Right lobe of liver (tissue), 6 donors: ENCODE results near the gene DYRK1A. TPM values are rescaled to one million over a fixed set of nuclear protein-coding genes. Genes with fewer than 3 reads are reported as not detected.
A peak's percentile ranks its signal among the peaks of the same experiment; 100 is the strongest.

ENCODE experiments used
- ATAC-seq, 4 donors: fragments of 200-7000 bp; cut with Tn5 transposase; one replicate each; pipeline ENCODE4 v1.9.1; 2020; ENCODE audit warnings: mild to moderate bottlenecking in 4 of 4, moderate library complexity in 4 of 4
- DNase-seq, 3 donors: peaks; one replicate each; pipeline ENCODE4 v3.0.0-alpha.2; 2020
- H3K27ac ChIP-seq, 3 donors: fragments of 200-600 bp; one replicate each; pipeline ENCODE4 v1.8.0; 2022
- H3K27me3 ChIP-seq, 2 donors: fragments of 200-600 bp; one replicate each; pipeline ENCODE4 v1.8.0; 2022
- H3K36me3 ChIP-seq, 4 donors: fragments of 200-600 bp; sonication (generic) in 1 of 4; one replicate each; pipeline versions ENCODE4 v1.5.1 to v1.8.0; 2017 to 2022; ENCODE audit warnings: control low read depth in 1 of 4
- H3K4me1 ChIP-seq, 4 donors: fragments of 200-600 bp; sonication (generic) in 1 of 4; one replicate each; pipeline versions ENCODE4 v1.5.1 to v1.8.0; 2017 to 2022; ENCODE audit warnings: control low read depth in 1 of 4
- H3K4me3 ChIP-seq, 3 donors: fragments of 200-600 bp; one replicate each; pipeline ENCODE4 v1.8.0; 2022
- H3K9me3 ChIP-seq, 4 donors: fragments of 200-600 bp; sonication (generic) in 1 of 4; one replicate each; pipeline versions ENCODE4 v1.5.1 to v1.8.0; 2017 to 2022; ENCODE audit warnings: control low read depth in 1 of 4
- POLR2A ChIP-seq: fragments of 450-650 bp; IDR thresholded peaks from one replicate; pipeline ENCODE4 v1.6.1; 2017; ENCODE audit warnings: antibody characterized with exemption, mild to moderate bottlenecking
- WGBS: methylation state at CpG from one replicate; pipeline ENCODE4 v1.1.6; 2018; ENCODE audit warnings: low coverage, low lambda C conversion rate; ENCODE audit not compliant: insufficient coverage; ENCODE audit errors: missing lambda C conversion rate; 5-methylcytosine and 5-hydroxymethylcytosine counted together
- intact Hi-C, 2 donors: fragments of 100-400 bp; cut with DNase I; formaldehyde crosslinking; loops; one replicate each; pipeline versions ENCODE4 v1.11.2 to v1.14.1; 2022
- total RNA-seq, 6 experiments: library from RNA; depleted of rRNA in 2 of 6; stranded (reverse); fragments of >200 nt in 2 of 6; fragmentation: NEBNext Ultra II Directional in 3 of 6; extraction: Animal tissue kit (Norgen Biotek cat#: 25700) in 3 of 6; gene quantifications; one replicate each; pipeline versions ENCODE4 v1.1.0 to v1.2.4, GENCODE V29; 2016 to 2023
- TF ChIP-seq, protein P1 (sequence below), 4 donors: fragments of 200-600 bp in 3 of 4; fragments of 450-650 bp in 1 of 4; IDR thresholded peaks; one replicate each; pipeline versions ENCODE4 v1.5.1 to v1.8.0; 2016 to 2022; ENCODE audit warnings: antibody characterized with exemption in 4 of 4, mild to moderate bottlenecking in 2 of 4
- donor health status: DM: no; HTN: yes; CAD: no.
- donor health status: DM: no; HTN: no; CAD: no.
- donor health status: DM: no; HTN: no; CAD: no.
- donor health status: DM: no; HTN: yes; CAD: no.
- donor health status: DM: no; HTN: yes; CAD: no.

Gene DYRK1A
- total RNA-seq, 6 experiments from 2014 or later, result 20.6 to 32.5 (median 25.7) TPM

DNA sequence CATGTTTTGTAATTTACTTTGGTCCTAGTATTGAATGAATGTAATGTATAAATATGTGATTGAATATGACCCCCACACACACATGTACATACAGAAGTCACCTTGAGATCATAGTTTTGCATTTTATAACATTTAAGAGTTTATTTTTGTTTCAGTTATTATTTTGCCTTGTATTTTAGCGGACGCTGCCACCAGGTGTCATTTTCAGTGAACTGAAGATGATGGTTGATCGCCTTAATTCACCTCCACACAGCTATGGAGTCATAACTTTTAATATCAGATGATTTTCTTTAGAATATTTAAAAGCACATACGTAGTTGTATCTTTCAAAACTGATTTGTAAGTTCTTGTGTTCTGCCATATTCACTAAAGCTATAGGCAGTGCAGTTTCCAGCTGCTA is 130.4 kb downstream of the DYRK1A start:
- TF ChIP-seq, protein P1, sequence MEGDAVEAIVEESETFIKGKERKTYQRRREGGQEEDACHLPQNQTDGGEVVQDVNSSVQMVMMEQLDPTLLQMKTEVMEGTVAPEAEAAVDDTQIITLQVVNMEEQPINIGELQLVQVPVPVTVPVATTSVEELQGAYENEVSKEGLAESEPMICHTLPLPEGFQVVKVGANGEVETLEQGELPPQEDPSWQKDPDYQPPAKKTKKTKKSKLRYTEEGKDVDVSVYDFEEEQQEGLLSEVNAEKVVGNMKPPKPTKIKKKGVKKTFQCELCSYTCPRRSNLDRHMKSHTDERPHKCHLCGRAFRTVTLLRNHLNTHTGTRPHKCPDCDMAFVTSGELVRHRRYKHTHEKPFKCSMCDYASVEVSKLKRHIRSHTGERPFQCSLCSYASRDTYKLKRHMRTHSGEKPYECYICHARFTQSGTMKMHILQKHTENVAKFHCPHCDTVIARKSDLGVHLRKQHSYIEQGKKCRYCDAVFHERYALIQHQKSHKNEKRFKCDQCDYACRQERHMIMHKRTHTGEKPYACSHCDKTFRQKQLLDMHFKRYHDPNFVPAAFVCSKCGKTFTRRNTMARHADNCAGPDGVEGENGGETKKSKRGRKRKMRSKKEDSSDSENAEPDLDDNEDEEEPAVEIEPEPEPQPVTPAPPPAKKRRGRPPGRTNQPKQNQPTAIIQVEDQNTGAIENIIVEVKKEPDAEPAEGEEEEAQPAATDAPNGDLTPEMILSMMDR (IDR thresholded peaks at IDR 0.05), result peak in 3 of 4 donors; percentile 27 to 36 (median 31)
- no peak for TF ChIP-seq POLR2A
- H3K36me3 ChIP-seq, result peaks cover 0 to 27% (median 2%) of the 10 kb centered on the region in 4 donors
- ATAC-seq (peak in 1 of 4 donors; percentile 37), DNase-seq (no peak)
- H3K4me1 ChIP-seq, result no peaks in the 10 kb centered on the region
- WGBS, result 84% methylated on average over 4 of the region's 4 CpGs
- H3K9me3 ChIP-seq, result no peaks in the 10 kb centered on the region
- intact Hi-C loops, result no loop called here
- no peak overlapping the region for H3K27ac ChIP-seq
- H3K27me3 ChIP-seq, result no peaks in the 10 kb centered on the region
- no peak overlapping the region for H3K4me3 ChIP-seq

DNA sequence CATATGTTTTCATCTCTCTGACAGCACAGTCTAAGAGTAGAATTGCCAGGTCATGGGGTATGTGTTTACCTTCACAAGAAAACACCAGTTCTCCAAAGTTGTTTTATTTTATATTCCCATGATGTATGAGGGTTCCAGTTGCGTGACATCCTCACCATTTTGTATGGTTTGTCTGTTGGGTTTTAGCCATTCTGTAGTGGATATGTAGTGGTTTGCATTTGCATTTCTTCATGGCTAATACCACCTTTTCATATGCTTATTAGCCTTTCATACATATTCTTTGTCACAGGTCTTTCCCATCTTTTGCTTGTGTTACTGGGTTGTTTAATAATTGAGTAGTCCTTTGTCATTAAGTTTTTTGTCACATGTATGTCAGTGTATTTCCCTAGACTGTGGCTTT is 132.1 kb downstream of the DYRK1A start:
- Histone ChIP-seq H3K27me3 (no peaks in the 10 kb centered on the region), H3K4me1 (no peaks in the 10 kb centered on the region), H3K4me3 (no peak overlapping the region), H3K27ac (no peak overlapping the region), H3K36me3 (peaks cover 0 to 20% (median 2%) of the 10 kb centered on the region in 4 donors), H3K9me3 (no peaks in the 10 kb centered on the region)
- TF ChIP-seq, protein P1 (IDR thresholded peaks at IDR 0.05), result no peak
- TF ChIP-seq POLR2A, result no peak
- intact Hi-C loops, result no loop called here
- ATAC-seq (no peak), DNase-seq (no peak)
- 86% methylated on average over 1 of the region's 1 CpG for WGBS

DNA sequence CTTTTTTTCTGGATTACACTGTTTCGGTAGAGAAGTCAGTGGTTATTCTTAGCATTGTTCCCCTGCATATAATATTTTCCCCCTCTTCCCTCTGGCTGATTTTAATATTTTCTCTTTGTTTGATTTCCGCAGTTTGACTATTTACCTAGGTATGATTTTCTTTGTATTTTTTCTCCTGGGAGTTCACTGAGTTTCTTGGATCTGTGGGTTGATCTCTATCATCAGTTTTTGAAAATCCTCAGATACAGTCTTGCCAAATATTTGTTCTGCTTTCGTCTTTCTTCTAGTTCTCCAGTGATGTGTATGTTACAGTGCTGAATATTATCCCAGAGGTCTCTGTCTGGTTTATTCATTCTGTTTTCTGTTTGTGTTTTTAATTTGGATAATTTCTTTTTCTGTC is 136.4 kb downstream of the DYRK1A start:
- ATAC-seq (no peak), DNase-seq (no peak)
- Histone ChIP-seq H3K27me3 (no peaks in the 10 kb centered on the region), H3K27ac (no peak overlapping the region), H3K4me3 (no peak overlapping the region), H3K36me3 (peaks cover 0 to 28% (median 17%) of the 10 kb centered on the region in 4 donors), H3K9me3 (no peaks in the 10 kb centered on the region), H3K4me1 (no peaks in the 10 kb centered on the region)
- intact Hi-C loops, result no loop called here
- WGBS, result 90% methylated on average over 3 of the region's 3 CpGs
- TF ChIP-seq, protein P1 (IDR thresholded peaks at IDR 0.05), result no peak
- no peak for TF ChIP-seq POLR2A

DNA sequence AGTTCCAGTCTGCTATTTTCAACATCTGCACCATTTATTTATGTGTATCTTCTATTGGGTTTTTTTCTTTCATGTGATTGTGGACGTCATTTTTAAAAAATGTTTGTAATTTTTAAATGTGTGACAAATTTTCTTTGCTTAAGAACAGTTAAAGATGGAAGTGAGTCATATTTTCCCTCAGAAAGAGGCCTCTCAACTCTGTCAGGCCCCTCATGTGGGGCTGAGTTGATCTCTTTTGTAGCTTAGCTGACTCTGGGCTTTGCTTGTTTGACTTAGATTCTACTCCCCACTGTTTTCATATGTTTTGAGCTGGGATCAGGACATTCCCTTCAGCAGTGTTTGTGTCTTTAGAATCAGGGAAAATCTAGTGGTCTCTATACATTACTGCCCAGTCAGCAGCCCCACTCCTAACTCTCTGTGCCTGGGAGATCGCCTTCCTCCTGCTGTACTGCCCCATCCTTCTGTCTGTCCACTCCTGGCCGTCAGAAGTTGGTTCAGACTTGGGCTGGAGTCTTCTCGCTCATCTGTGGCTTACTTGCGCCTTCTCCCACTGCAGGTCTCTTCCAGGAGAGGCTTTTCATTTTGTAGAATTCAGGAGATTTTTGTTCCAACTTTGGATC is 137.4 kb downstream of the DYRK1A start:
- no peaks in the 10 kb centered on the region for H3K9me3 ChIP-seq
- DNase-seq, result no peak
- H3K36me3 ChIP-seq, result peaks cover 0 to 38% (median 21%) of the 10 kb centered on the region in 4 donors
- no peaks in the 10 kb centered on the region for H3K4me1 ChIP-seq
- no peak overlapping the region for H3K4me3 ChIP-seq
- intact Hi-C loops, result no loop called here
- no peak for TF ChIP-seq POLR2A
- TF ChIP-seq, protein P1 (IDR thresholded peaks at IDR 0.05), result no peak
- H3K27me3 ChIP-seq, result no peaks in the 10 kb centered on the region
- no peak overlapping the region for H3K27ac ChIP-seq
- ATAC-seq, result no peak
- 93% methylated on average over 3 of the region's 5 CpGs for WGBS
